ENCODE data around the gene LRRC3C. TPM values are rescaled to one million over a fixed set of nuclear protein-coding genes. Genes with fewer than 3 reads are reported as not detected.

Gene LRRC3C
- polyA plus RNA-seq, 1 donor from 2014 or later: not detected

DNA sequence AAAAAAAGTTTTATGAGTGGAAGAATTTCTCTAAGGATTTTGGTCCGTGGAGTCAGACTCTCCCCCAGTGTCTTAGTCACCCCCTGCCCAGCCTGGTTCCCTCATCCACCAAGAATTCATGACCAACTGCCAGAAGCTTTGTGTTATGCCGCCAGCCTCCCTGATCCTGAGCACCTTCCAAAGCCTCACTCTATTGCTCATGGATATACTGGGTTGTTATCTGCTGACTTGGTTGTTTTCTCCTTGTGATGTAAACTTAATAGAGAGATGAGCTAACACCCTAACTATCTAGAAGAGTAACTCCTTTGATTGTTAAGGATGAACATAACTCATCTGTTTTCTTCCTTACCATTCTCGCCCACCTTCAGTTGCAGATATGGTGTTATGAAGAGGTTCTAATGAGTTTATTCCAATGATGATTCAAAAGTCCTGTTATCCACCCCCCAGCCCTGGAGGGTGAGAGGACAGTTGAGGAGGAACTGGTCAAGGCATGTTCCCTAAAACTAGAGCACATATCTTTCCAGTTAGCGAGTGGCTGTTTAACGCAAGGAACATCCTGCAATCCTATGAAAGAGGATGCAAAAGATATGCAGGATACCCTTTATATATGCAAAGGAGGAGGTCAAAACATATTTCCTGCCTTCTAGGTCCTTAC is 51.6 kb downstream of the LRRC3C start:
- H3K4me2 ChIP-seq (ENCODE audit: low read length): peak overlapping the region; percentile 46
- H3K9me2 ChIP-seq (ENCODE audit: insufficient read depth, low read length): no peaks in the 10 kb centered on the region
- no peaks in the 10 kb centered on the region for H4K20me1 ChIP-seq (ENCODE audit: insufficient read depth)
- no peak for TF ChIP-seq MXI1 (conservative IDR thresholded peaks at IDR 0.05; ENCODE audit: poor library complexity, severe bottlenecking)
- no peak for TF ChIP-seq EZH2 (IDR thresholded peaks at IDR 0.05; ENCODE audit: borderline replicate concordance, insufficient read depth, low read length, poor library complexity, severe bottlenecking)
- TF ChIP-seq EP300 (conservative IDR thresholded peaks at IDR 0.05; ENCODE audit: poor library complexity, severe bottlenecking): no peak
- TF ChIP-seq TAF1 (IDR thresholded peaks at IDR 0.05; ENCODE audit: low read depth): no peak
- TF ChIP-seq SMC3 (conservative IDR thresholded peaks at IDR 0.05; ENCODE audit: poor library complexity): no peak
- TF ChIP-seq POLR2AphosphoS5 (IDR thresholded peaks at IDR 0.05): no peak
- no peak for TF ChIP-seq RAD21 (conservative IDR thresholded peaks at IDR 0.05)
- TF ChIP-seq, protein P1, sequence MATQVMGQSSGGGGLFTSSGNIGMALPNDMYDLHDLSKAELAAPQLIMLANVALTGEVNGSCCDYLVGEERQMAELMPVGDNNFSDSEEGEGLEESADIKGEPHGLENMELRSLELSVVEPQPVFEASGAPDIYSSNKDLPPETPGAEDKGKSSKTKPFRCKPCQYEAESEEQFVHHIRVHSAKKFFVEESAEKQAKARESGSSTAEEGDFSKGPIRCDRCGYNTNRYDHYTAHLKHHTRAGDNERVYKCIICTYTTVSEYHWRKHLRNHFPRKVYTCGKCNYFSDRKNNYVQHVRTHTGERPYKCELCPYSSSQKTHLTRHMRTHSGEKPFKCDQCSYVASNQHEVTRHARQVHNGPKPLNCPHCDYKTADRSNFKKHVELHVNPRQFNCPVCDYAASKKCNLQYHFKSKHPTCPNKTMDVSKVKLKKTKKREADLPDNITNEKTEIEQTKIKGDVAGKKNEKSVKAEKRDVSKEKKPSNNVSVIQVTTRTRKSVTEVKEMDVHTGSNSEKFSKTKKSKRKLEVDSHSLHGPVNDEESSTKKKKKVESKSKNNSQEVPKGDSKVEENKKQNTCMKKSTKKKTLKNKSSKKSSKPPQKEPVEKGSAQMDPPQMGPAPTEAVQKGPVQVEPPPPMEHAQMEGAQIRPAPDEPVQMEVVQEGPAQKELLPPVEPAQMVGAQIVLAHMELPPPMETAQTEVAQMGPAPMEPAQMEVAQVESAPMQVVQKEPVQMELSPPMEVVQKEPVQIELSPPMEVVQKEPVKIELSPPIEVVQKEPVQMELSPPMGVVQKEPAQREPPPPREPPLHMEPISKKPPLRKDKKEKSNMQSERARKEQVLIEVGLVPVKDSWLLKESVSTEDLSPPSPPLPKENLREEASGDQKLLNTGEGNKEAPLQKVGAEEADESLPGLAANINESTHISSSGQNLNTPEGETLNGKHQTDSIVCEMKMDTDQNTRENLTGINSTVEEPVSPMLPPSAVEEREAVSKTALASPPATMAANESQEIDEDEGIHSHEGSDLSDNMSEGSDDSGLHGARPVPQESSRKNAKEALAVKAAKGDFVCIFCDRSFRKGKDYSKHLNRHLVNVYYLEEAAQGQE (IDR thresholded peaks at IDR 0.05; ENCODE audit: borderline replicate concordance): no peak
- TF ChIP-seq CTCF (IDR thresholded peaks at IDR 0.05; ENCODE audit: poor library complexity, severe bottlenecking): no peak
- peak overlapping the region; percentile 51 for H2AFZ ChIP-seq (ENCODE audit: low read depth, low read length)
- no peaks in the 10 kb centered on the region for H3K9me3 ChIP-seq (ENCODE audit: low read length)
- H3K79me2 ChIP-seq (replicated peaks; ENCODE audit: insufficient read depth, low read length): peaks cover 20% of the 10 kb centered on the region
- H3K4me3 ChIP-seq (ENCODE audit: low read length): peak overlapping the region; percentile 89
- no peak overlapping the region for H3K27ac ChIP-seq (ENCODE audit: low read length)
- H3K9ac ChIP-seq (ENCODE audit: low read length): peak overlapping the region; percentile 71
- H3F3A ChIP-seq (ENCODE audit: insufficient read depth, low read length, poor library complexity, severe bottlenecking): no peaks in the 10 kb centered on the region
- no peaks in the 10 kb centered on the region for H3K36me3 ChIP-seq (ENCODE audit: insufficient read depth, low read length)
- no peaks in the 10 kb centered on the region for H3K27me3 ChIP-seq (ENCODE audit: insufficient read depth, low read depth, low read length)

GRCh38 chr17:39979893-39980350 is 52.4 kb downstream of the LRRC3C start:
- H3K27me3 ChIP-seq (ENCODE audit: insufficient read depth, low read depth, low read length): no peaks in the 10 kb centered on the region
- peak overlapping the region; percentile 71 for H3K9ac ChIP-seq (ENCODE audit: low read length)
- peak overlapping the region; percentile 79 for H3K27ac ChIP-seq (ENCODE audit: low read length)
- H3K79me2 ChIP-seq (replicated peaks; ENCODE audit: insufficient read depth, low read length): peaks cover 20% of the 10 kb centered on the region
- no peaks in the 10 kb centered on the region for H3K9me2 ChIP-seq (ENCODE audit: insufficient read depth, low read length)
- peak overlapping the region; percentile 51 for H2AFZ ChIP-seq (ENCODE audit: low read depth, low read length)
- H4K20me1 ChIP-seq (ENCODE audit: insufficient read depth): no peaks in the 10 kb centered on the region
- TF ChIP-seq, protein P1 (IDR thresholded peaks at IDR 0.05; ENCODE audit: borderline replicate concordance): peak; percentile 20
- no peak for TF ChIP-seq EP300 (conservative IDR thresholded peaks at IDR 0.05; ENCODE audit: poor library complexity, severe bottlenecking)
- H3K4me3 ChIP-seq (ENCODE audit: low read length): peak overlapping the region; percentile 89
- no peaks in the 10 kb centered on the region for H3F3A ChIP-seq (ENCODE audit: insufficient read depth, low read length, poor library complexity, severe bottlenecking)
- H3K36me3 ChIP-seq (ENCODE audit: insufficient read depth, low read length): no peaks in the 10 kb centered on the region
- peak overlapping the region; percentile 46 for H3K4me2 ChIP-seq (ENCODE audit: low read length)
- no peaks in the 10 kb centered on the region for H3K9me3 ChIP-seq (ENCODE audit: low read length)

All from neural cell (in vitro differentiated cells).